GM21786 (cell line): Measurements from ENCODE around the gene AICDA.

Source experiments
- ATAC-seq: cut with Tn5 transposase; IDR thresholded peaks from one replicate; pipeline ENCODE4 v1.9.1; 2021; ENCODE audit not compliant: unreplicated experiment

AICDA gene

GRCh38 chr12:8556531-8557097 is 56.0 kb downstream of the AICDA start:
- no peak for ATAC-seq

- ATAC-seq = no peak
These were observed 58.0 kb downstream of the AICDA start for GRCh38 chr12:8554451-8555195.

GRCh38 chr12:8553088-8553627 is 59.5 kb downstream of the AICDA start:
- ATAC-seq = no peak
